Kidney epithelial cell (primary cell): ENCODE results near the gene SPINK7. TPM values are rescaled to one million over a fixed set of nuclear protein-coding genes. Genes with fewer than 3 reads are reported as not detected.

ENCODE experiments used
- DNase-seq: peaks from one replicate; pipeline ENCODE4 v3.0.0-alpha.2; 2010; ENCODE audit warnings: low read depth
- H3K27me3 ChIP-seq: 2 replicates; pipeline ENCODE4 v1.6.0; 2011; ENCODE audit warnings: low read length; ENCODE audit not compliant: control insufficient read depth, insufficient read depth
- H3K36me3 ChIP-seq: 2 replicates; pipeline ENCODE4 v1.5.1; 2011; ENCODE audit warnings: low read length; ENCODE audit not compliant: control insufficient read depth, insufficient read depth
- H3K4me3 ChIP-seq: 2 replicates; pipeline ENCODE4 v1.5.1; 2011; ENCODE audit warnings: low read depth, mild to moderate bottlenecking, control low read depth, low read length
- CTCF ChIP-seq: IDR thresholded peaks from 2 replicates; pipeline ENCODE4 v1.5.1; 2011; ENCODE audit warnings: mild to moderate bottlenecking, moderate library complexity, low read length, control low read depth, inconsistent platforms; ENCODE audit not compliant: insufficient read depth, poor library complexity, severe bottlenecking
- total RNA-seq: library from RNA; depleted of rRNA; stranded (reverse); fragments of >200 nt; gene quantifications from 2 replicates; pipeline ENCODE4 v1.2.3, GENCODE V29; 2015

SPINK7 gene
- total RNA-seq, 1 donor from 2014 or later, result not detected

GRCh38 chr5:148297731-148298130, 14.5 kb upstream of the SPINK7 start:
- no peak for DNase-seq
- Histone ChIP-seq H3K36me3 (no peaks in the 10 kb centered on the region), H3K4me3 (no peak overlapping the region), H3K27me3 (no peaks in the 10 kb centered on the region)
- no peak for TF ChIP-seq CTCF

- no peaks in the 10 kb centered on the region for H3K27me3 ChIP-seq
- H3K4me3 ChIP-seq, result no peak overlapping the region
- no peak for TF ChIP-seq CTCF
- no peaks in the 10 kb centered on the region for H3K36me3 ChIP-seq
- DNase-seq, result no peak
Measured at GRCh38 chr5:148306446-148306845, 5.8 kb upstream of the SPINK7 start.

- Histone ChIP-seq H3K4me3 (no peak overlapping the region), H3K36me3 (no peaks in the 10 kb centered on the region), H3K27me3 (no peaks in the 10 kb centered on the region)
- TF ChIP-seq CTCF, result no peak
- no peak for DNase-seq
Measured at GRCh38 chr5:148309019-148309418, 3.2 kb upstream of the SPINK7 start.

GRCh38 chr5:148309746-148310145, 2.5 kb upstream of the SPINK7 start:
- H3K36me3 ChIP-seq, result no peaks in the 10 kb centered on the region
- H3K27me3 ChIP-seq, result no peaks in the 10 kb centered on the region
- no peak overlapping the region for H3K4me3 ChIP-seq
- no peak for TF ChIP-seq CTCF
- DNase-seq, result no peak

GRCh38 chr5:148311484-148311883, 739 bp upstream of the SPINK7 start:
- no peak for TF ChIP-seq CTCF
- H3K27me3 ChIP-seq, result no peaks in the 10 kb centered on the region
- H3K36me3 ChIP-seq, result no peaks in the 10 kb centered on the region
- DNase-seq, result peak; percentile 26
- H3K4me3 ChIP-seq, result no peak overlapping the region

GRCh38 chr5:148314187-148314586, 2.0 kb downstream of the SPINK7 start:
- Histone ChIP-seq H3K36me3 (no peaks in the 10 kb centered on the region), H3K4me3 (no peak overlapping the region), H3K27me3 (no peaks in the 10 kb centered on the region)
- DNase-seq, result no peak
- peak; percentile 1 for TF ChIP-seq CTCF
